GM21576 (cell line): ENCODE data around the gene BABAM1.

Experiments
- ATAC-seq: cut with Tn5 transposase; IDR thresholded peaks from one replicate; pipeline ENCODE4 v1.9.1; 2021; ENCODE audit warnings: mild to moderate bottlenecking, moderate library complexity; ENCODE audit not compliant: unreplicated experiment

Gene BABAM1

DNA sequence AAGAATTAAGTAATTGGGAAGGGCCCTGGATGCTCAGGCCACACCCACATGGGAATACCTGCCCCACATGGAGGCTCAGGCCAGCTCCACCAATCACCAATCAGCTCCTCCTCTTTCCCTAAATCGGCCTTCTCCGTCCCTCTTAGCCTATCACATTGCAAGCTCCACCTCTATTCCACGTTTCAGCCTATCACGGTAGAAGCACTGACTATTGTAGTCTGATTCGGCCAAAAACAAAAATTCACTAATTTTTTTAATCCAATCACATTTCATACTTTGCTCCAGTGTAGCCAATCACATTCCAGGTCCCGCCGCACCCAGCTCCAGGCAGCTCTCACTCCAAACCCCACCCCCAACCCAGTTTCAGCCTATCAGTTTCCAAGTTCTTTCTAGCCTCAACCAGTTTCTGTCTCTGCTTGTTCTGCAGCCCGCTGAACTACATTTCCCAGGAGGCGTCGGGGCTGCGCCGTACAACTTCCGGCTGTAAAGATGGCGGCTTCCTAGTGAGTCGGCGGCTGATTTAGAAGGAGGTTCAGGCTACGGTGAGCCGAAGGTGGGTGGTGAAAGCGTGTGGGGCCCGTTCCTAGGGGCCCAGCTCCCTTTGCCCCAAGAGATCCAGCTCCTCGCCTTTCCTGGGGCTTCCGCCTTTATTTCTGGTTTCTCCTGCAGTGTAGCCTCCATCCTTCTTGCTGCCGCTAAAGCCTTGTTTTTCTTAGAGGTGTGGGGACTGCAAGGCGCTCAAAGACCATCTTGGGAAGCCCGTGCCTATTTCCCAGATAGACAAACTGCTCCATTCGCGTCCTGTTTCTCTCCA lies at the start of gene BABAM1:
Gene BABAM1, plus strand, starts transcription at position 469 of the 814 bp plus-strand sequence. CDS start 1,364 bp downstream, outside the sequence.
- peak; percentile 92 for ATAC-seq

DNA sequence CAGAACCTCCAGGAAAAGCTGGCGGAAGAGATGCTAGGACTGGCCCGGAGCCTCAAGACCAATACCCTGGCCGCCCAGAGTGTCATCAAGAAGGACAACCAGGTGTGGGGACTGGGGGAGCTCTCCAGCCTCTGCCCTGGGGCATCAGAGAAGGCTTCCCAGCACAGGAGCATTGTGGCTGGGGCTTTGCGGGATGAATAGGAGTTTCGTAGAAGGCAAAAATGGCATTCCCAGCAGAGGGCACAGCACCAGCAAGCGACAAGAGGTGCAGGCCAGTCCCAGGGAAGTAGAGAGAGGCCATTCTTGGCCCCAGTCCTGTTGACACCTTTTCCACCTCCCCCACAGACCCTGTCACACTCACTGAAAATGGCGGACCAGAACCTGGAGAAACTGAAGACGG lies 48.0 kb upstream of the BABAM1 start:
- ATAC-seq = no peak

DNA sequence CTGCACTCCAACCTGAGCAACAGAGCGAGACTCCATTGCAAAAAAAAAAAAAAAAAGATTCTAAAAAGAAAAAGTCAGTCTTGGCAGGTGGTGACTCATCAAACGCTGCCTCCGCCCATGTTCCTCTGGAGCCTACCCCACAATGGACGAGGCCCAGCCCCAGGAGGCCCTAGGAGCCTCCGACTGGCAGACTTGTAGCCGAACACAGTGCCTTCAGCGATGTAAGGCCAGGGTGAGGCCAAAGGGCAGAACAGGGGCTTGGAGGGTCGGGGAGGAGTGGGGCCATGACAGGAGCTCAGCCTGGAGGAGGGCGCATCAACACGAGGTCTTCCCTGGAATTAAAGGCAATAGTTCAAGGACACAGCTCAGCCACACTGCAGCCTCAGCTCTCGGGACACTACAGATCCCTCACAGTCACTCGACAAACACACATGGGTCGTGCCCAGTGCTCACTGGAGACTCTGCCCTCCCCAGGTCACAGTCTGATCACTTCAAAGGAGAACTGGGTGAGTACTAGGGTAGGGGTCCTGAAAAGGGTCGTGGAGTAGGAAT lies 47.0 kb upstream of the BABAM1 start:
- no peak for ATAC-seq

DNA sequence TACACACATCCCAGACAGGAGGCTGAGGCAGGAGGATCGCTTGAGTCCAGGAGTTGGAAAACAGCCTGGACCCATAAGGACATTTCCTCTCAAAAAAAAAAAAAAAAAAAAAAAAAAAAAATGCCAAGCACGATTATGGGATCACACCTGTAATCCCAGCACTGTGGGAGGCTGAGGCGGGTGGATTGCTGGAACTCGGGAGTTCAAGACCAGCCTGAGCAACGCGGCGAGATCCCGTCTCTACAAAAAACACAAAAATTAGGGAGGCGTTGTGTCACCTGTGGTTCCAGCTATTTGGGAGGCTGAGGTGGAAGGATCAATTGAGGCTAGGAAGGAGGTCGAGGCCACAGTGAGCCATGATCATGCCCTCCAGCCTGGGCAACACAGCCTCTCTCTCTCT lies 42.2 kb upstream of the BABAM1 start:
- no peak for ATAC-seq

DNA sequence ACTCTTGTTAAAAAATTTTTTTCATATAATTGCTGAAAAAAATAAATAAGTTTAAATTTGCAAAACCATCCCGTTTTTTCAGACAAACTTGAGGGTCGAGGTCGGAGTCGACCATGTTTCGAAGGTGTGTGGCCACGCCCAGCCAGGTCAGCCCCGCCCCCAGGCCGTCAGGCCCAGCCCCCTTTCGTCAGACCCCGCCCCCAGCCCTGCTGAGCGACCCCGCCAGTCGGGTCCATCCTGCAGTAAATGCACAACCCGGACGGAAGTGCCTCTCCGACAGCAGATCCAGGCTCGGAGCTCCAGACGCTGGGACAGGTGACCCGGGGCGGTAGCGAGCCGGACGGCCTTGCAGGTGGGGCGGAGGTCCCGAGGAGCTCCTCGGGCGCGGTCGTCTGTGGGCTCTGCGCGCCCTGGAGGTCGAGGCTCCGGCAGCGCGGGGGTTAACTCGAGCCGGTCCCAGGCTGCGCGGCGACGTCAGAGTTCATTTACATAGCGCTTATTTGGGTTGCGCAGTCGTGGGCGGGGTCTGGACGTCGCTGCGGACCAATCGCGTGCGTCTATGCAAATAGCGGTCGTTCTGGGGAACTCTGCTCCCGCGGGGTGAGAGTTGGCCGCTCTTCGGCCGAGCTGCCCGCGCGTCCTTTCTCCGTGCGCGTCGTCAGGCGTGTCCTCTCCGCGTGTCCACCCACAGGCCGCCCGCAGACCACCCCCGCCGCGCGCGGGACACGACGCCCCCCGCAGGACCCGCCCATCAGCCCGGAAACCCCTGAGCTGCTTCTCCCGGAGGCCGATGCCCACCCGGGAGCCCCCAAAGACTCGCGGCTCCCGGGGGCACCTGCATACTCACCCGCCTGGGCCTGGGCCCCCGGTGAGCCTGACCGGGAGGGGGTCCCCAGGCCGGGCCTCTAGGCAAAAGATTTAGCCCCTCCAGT lies 41.0 kb upstream of the BABAM1 start, which contains the start of gene OCEL1:
Gene OCEL1, plus strand, starts transcription at position 225 of the 932 bp plus-strand sequence. Its CDS starts 22 bp downstream, at position 247.
- ATAC-seq = peak; percentile 88

DNA sequence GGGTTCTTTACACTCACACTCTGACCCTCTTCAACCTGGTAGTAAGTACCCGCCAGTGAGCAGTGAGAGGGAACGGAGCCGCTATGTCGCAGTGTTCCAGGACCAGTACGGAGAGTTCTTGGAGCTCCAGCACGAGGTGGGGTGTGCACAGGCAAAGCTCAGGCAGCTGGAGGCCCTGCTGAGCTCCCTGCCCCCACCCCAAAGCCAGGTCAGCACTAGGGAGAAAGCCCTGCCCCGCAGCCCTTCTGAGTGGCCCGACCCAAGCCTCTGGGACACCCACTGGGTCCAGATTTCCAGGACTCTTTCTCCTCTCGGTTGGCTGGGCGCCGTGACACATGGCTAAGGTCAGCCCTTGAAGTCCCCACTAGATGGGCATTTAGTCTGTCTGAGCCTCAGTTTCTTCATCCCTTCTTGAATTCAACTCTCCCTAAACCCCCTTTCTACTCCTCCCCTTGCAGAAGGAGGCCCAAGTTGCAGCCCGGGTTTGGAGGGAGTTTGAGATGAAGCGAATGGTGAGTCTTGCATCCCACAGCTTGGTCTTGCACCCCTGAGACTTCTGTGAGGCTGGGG lies 39.4 kb upstream of the BABAM1 start:
- ATAC-seq = no peak

DNA sequence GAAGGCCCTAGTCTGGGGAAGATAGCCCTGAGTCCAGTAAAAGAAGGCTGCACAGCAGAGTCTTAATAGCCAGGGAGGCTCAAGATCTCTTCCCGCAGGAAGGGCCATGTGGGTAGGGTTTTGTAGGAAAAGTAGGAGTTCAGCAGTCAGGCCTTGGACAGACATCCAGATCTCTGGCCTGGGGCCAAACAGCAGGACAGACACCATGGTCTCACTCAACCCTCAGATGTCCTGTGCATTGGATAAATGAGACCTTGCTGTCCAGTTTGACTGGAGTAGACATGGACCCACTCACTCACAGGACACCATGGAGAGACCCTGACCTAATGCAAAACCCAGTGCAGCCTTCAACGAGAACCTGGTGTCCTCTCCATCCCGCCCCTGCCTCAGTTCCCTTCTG lies 37.4 kb upstream of the BABAM1 start:
- no peak for ATAC-seq

DNA sequence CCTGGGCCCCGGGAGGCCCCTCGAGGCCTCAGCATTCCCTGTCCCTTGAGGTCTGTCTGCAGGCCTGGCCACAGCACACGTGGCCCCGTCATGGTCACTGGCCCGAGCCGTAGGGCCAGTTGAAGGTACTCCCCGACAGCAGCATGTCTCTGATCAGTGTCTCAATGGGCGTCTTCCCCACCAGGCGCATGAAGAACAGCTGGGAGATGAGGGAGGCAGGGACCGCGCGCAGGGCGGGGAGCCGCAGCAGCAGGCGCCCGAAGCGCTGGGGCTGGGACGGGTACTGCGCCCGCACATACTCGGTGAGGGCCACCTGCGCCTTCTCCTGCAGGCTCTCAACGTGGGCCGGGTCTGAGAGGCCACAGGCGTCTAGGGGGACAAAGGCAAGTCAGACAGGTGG lies 35.0 kb upstream of the BABAM1 start:
- ATAC-seq = no peak

DNA sequence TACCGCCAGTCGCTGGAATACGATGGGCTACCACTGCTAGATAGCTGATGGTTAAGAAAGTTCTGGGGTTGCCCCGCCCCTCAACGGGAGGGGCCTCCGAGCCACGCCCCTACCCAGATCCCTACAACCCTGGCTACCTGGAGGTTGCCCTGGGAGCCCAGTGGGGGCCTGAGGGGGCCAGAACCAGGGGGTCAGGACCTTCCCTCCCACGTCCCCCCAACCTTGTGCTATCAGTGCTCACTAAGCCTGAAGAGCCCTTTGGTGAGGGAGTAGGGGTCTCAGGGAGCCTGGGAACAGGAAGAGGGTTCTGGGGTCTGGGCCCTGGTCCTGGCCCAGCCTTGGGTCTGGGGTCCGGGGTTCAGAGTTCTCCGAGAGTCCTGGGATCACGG lies 32.3 kb upstream of the BABAM1 start:
- ATAC-seq = peak; percentile 43

DNA sequence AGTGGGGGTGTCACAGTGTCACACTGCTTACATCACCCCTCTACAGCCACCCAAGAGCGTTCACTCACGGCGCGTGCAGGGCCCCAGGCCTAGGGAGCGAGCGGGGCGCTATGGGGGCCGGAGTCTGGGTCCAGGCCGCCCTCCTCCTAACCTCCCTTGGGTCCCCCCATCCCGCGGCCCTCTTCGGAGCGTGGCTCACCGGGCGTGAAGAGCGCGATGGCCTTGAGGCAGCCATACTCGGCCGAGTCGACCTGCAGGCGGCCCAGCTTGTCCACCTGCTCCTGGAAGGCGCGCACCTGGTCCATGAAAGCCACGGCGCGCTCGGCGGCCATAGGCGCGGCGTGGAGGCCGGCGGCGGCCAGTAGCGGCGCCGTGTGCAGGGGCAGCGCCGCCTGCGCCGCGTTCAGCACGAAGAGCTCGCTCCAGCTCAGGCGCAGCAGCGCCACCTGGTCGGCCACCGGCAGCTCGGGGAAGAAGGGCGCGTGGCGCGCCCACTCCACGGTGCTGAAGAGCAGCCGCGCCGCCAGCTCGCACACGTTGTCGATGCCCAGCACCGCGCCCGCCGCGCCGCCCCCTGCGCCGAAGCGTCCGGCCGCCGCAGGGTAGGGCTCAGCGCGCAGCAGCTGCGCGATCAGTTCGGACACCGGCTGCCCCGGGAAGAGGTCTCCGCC lies 31.8 kb upstream of the BABAM1 start:
- ATAC-seq = peak; percentile 58

DNA sequence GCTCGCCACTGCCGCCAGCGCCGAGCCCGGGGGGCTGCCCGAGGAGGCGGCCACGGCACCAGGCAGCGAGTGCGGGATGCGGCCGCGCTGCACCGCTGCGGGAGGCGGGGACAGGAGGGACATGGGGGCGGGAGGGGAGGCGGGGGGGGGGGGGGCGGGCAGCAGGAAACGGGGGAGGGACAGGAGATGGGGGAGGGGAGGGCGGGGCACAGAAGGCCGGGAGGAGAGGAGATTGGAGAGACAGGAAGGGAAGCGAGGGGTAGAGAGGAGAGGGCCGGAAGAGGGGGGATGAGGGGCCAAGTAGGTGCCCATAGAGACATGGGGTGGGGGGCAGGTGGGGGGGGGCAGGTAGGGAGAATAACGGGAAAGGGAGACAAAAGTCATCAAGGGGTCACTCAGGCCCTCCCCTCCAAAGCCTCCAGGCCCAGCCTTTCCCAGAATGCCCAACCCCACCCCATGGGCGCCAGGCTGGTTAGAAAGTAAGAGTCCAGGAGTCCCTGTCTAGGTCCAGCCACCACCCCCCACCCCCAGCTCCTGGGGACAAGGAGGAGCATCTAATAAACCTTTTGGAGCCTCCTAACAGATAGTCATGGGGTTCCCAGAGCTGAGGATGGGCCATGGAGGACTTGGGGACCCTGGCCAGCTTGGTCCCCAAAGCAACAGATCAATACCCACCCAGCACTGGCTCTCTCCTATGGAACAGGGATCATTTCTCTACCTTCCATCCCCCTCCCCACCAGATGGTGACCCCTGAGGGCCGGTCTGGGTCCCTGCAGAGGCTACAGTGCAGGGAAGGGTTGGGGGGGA lies 31.1 kb upstream of the BABAM1 start:
- ATAC-seq = peak; percentile 17

DNA sequence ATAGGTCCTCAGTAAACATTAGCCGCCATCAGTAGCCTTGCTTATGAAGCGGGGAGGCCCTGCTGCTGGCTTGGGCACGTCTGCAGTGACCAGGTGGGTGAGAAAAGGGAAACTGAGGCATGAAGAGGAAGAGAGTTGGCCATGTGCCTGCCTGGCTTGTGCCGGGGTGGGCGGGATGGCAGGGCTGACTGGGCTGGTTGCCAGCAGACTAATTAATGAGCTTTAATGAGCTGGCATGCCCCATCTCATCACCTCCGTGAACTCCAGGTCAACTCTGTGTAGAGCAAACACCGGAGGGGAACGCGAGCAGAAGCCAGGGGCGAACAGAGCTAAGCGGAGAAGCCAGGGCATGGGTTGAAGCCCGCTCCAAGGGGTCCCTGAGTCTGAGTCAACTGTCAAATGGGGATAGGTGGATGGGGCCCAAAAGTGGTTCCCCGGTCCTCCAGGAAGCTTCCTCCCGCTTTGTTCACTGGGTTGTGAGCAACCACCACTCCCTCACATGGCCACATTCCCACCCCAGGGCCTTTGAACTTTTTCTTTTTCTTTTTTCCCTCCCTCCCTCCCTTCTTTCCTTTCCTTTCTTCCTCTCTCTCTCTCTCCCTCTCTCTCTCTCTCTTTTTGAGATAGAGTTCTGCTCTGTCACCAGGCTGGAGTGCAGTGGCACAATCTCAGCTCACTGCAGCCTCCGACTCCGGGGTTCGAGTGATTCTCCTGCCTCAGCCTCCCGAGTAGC lies 30.3 kb upstream of the BABAM1 start:
- ATAC-seq = no peak

DNA sequence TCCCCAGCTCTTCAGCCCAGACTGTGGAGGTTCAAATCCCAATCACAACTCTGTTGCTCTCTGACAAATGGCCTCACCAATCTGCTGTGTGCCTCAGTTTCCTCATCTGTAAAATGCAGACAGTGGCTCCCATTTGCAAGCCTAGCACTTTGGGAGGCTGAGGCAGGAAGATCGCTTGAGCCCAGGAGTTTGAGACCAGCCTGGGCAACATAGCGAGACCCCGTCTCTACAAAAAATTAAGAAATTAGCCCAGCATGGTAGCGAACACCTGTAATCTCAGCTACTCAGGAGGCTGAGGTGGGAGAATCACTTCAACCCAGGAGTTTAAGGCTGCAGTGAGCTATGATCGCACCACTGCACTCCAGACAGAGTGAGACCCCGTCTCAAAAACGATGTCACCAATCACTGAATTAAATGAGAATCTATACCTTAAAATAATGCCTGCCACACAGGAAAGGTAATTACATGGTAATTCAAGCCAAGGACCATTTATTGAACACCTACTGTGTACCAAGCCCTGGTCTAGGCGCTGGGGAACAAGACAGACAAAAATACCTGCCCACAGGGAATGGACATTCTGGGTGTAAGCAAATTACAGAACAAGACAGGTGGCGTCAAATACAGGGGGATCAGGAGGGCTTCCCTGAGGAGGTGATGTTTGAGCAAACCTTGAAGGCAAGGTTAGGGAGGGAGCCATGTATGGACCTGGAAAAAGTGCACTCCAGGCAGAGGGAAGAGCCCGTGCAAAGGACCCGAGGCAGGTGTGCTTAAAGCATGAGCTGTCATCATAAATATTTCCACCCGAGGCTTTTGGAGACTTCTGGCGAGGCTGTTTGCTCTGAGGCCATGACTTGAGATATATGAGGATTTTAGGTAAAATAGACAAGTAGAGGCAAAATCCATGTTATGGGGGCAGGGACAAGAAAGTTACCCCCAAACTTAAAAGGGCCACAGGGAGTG lies 29.2 kb upstream of the BABAM1 start:
- ATAC-seq = no peak

DNA sequence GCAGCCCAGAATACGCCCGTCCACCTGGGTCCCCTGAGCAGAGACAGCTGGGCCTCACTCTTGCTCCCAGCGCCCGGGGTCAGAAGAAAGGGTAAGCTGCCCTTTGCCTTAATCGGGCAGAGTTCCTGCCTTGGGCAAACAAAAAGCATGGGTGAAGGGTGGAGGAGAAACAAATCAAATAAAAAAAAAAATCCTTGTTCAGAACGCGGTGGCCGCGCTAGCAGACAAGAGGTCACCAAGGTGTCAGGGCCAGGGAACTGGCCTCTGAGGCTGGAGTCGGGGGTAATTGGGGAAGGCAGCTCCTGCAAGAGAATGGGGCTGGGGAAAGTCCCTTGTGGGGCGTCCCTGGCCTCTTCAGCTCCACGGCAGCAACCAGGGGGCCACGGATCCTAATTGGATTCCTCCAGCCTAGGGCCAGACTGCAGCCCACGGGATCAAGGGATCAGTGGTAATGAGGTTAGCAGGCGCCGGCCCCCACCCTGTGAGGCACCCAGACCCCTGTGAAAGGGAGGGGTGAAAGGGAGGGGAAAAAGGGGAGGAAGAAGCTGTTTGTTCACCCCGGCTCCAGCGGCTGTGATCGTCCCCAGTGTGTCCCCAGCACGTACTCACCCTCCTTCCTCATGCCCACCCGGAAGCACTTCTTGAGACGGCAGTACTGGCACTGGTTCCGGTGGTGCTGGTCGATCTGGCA lies 27.0 kb upstream of the BABAM1 start:
- no peak for ATAC-seq

DNA sequence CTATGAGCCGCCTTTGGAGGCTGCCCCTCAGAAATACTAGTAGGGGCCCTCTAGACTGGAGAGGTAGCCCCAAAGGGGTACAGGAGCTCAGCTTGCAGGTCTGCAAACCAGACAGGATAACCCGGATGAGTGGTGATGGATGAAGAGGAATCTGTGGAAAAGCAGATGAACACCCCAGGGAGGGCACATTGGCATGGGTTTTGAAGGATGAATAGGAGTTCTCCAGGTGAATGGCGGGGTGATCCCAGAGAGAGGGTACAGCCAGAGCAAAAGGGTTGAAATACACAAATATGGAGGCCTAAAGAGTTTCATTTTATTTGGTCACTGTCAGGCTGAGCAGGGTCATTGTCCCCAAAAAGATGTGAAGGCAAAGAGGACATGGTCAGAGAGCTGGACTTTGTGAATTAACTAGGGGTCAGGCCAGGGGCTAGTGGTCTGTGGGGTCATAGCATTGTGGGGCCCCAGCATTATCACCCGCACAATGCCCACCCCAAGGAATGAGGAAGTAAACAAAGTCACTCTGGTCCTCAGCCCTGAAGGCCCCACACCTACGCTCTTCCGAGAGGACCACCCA lies 26.3 kb upstream of the BABAM1 start:
- ATAC-seq = no peak

DNA sequence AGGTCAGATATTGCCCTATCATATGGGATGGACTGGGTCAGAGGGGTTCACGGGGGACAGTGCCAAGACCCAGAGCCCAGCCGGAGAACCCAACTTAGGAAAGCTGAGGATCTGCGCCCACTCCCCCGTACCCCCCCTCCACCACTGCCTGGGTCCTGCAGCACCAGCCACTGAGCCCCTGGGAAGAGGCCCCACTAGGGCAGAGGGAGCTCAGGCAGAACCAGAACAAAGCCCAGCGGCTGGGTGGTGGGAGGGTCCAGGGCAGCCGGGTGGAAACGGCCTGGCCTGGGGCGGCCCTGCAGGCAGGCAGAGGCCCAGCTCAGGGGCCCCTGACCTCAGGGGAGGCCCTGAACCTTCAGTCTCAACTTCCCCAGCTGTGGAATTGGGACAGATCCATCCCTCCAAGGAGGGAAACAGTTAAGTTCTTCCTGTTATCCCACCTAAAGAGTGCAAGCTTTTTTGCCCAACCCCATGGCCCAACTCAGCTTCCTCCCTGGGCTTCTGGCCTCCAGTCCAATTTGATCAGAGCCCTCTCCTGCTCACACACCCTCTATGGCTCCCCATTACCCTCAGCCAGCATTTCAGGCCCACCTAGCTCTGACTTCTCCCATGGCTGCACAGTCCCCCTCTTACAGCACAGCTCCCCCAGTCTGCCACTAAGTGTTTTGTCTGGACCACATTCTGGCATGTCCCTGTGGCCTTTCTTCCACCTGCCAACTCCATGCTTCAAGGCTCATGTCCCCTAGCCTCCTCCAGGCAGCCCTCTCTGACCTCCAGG lies 24.6 kb upstream of the BABAM1 start:
- ATAC-seq = no peak
